Measurements from ENCODE around the gene TLX3.

DNA sequence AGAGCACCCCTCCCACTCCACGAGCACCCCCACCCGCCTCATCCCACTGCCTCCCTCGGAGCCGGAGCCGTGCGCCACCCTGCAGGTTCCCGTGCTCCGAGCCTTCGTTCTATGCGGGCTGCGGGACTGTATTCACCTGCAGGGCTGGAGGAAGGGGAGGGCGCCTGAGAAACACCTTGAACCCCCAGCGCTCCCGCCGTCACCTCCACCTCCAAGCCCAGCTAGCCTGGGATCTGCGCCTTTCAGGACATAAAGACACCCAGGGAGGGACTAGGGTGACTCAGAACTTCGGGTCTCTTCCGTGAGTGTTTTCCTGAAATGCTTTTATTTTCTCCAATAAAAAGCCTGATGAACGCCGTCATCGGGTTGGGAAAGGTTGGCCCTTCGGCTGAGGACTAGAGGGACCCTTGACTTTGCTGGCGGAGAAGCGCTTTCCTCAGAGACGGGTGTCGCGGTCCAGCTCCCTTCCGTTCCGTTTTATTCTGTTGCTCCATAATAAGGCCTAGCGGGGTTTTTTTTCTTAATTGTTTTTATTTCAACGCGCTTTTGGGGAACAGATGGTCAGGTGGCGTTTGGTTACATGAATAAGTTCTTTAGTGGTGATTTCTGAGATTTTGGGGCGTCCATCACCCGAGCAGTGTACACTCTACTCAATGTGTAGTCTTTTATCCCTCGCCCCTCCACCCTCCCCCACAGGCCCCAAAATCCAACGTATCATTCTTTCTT, 4.6 kb downstream of the TLX3 start:
- no peak for TF ChIP-seq CTCF (conservative IDR thresholded peaks at IDR 0.05)
- TF ChIP-seq EZH2 (IDR thresholded peaks at IDR 0.05; ENCODE audit: low read depth): no peak
